Esophagus squamous epithelium (tissue), 5 donors: ENCODE results near the gene ANKRD6. TPM values are rescaled to one million over a fixed set of nuclear protein-coding genes. Genes with fewer than 3 reads are reported as not detected.

Source experiments
- DNase-seq: peaks from one replicate; lab custom pipeline; 2025; lab: John Stamatoyannopoulos, UW
- H3K27ac ChIP-seq, 4 donors: fragments of 200-600 bp; sonication (generic); one replicate each; pipeline ENCODE4 v1.5.1; 2016 to 2019; ENCODE audit warnings: mild to moderate bottlenecking in 1 of 4
- H3K27me3 ChIP-seq, 4 donors: fragments of 200-600 bp; sonication (generic); 1 replicate in 3 of 4; 2 replicates in 1 of 4; pipeline versions ENCODE4 v1.5.1 to v1.6.0; 2017 to 2021; ENCODE audit warnings: antibody characterized with exemption in 1 of 4
- H3K36me3 ChIP-seq, 3 donors: fragments of 200-600 bp; sonication (generic); one replicate each; pipeline ENCODE4 v1.5.1; 2016 to 2019
- H3K4me1 ChIP-seq, 3 donors: fragments of 200-600 bp; sonication (generic); one replicate each; pipeline ENCODE4 v1.5.1; 2017 to 2019
- H3K4me3 ChIP-seq, 4 donors: fragments of 200-600 bp; sonication (generic); 1 replicate in 3 of 4; 2 replicates in 1 of 4; pipeline ENCODE4 v1.5.1; 2016 to 2019; ENCODE audit warnings: mild to moderate bottlenecking in 2 of 4, moderate library complexity in 1 of 4
- H3K9me3 ChIP-seq, 3 donors: fragments of 200-600 bp; sonication (generic); one replicate each; pipeline ENCODE4 v1.5.1; 2016 to 2019
- POLR2A ChIP-seq, 4 donors: fragments of 450-650 bp; IDR thresholded peaks; one replicate each; pipeline ENCODE4 v1.6.1; 2017; ENCODE audit warnings: antibody characterized with exemption in 4 of 4, mild to moderate bottlenecking in 4 of 4, moderate library complexity in 3 of 4
- WGBS, 2 donors: methylation state at CpG; one replicate each; pipeline ENCODE4 v1.1.5; 2018; 5-methylcytosine and 5-hydroxymethylcytosine counted together
- intact Hi-C: fragments of 100-400 bp; cut with DNase I; formaldehyde crosslinking; loops from one replicate; pipeline ENCODE4 v1.15.0; 2022
- total RNA-seq, 4 donors: library from RNA; depleted of rRNA; stranded (reverse); fragments of >200 nt; gene quantifications; one replicate each; pipeline ENCODE4 v1.1.0, GENCODE V29; 2016
- TF ChIP-seq, protein P1 (sequence below), 6 experiments: fragments of 450-650 bp in 4 of 6; fragments of 200-600 bp in 2 of 6; sonication (generic) in 2 of 6; IDR thresholded peaks; one replicate each; pipeline ENCODE4 v1.5.1; 2016 to 2019; ENCODE audit warnings: antibody characterized with exemption in 6 of 6, mild to moderate bottlenecking in 4 of 6, moderate library complexity in 4 of 6
- donor health status: DM: yes; HTN: yes; CAD: no.

ANKRD6 gene
- total RNA-seq, 4 donors from 2014 or later: 5.8 to 12.0 (median 7.3) TPM

DNA sequence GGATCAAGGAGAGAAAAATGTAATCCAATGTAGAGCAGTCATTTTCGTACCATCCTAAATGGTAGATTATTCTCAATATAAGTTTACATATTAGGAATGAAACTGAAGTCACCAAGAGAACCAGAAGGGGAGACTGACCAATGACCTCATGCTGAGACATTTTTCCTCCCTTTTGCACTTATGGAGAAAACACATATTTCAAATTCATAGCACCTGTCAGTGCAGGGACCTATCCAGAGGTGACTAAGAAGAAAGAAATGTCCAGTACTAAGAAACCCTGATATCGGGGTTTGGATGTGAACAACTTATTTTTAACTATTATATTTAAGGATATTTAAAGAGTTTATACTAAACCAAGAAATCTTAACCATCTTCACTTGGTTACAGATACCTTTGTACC lies 222.2 kb downstream of the ANKRD6 start:
- Histone ChIP-seq H3K9me3 (no peaks in the 10 kb centered on the region), H3K4me1 (peaks cover 0 to 21% (median 0%) of the 10 kb centered on the region in 3 donors), H3K27me3 (no peaks in the 10 kb centered on the region), H3K27ac (no peak overlapping the region), H3K4me3 (no peak overlapping the region), H3K36me3 (peaks cover 0 to 98% (median 50%) of the 10 kb centered on the region in 3 donors)
- no peak for TF ChIP-seq POLR2A (IDR thresholded peaks at IDR 0.05)
- TF ChIP-seq, protein P1, sequence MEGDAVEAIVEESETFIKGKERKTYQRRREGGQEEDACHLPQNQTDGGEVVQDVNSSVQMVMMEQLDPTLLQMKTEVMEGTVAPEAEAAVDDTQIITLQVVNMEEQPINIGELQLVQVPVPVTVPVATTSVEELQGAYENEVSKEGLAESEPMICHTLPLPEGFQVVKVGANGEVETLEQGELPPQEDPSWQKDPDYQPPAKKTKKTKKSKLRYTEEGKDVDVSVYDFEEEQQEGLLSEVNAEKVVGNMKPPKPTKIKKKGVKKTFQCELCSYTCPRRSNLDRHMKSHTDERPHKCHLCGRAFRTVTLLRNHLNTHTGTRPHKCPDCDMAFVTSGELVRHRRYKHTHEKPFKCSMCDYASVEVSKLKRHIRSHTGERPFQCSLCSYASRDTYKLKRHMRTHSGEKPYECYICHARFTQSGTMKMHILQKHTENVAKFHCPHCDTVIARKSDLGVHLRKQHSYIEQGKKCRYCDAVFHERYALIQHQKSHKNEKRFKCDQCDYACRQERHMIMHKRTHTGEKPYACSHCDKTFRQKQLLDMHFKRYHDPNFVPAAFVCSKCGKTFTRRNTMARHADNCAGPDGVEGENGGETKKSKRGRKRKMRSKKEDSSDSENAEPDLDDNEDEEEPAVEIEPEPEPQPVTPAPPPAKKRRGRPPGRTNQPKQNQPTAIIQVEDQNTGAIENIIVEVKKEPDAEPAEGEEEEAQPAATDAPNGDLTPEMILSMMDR (IDR thresholded peaks at IDR 0.05): no peak
- intact Hi-C loops: no loop called here
- WGBS, 2 donors: 90 to 92% methylated on average over 2 of the region's 2 CpGs
- no peak for DNase-seq

GRCh38 chr6:89657445-89658158 lies 224.7 kb downstream of the ANKRD6 start:
- no peaks in the 10 kb centered on the region for H3K27me3 ChIP-seq
- DNase-seq: no peak
- no peaks in the 10 kb centered on the region for H3K9me3 ChIP-seq
- no peak overlapping the region for H3K4me3 ChIP-seq
- TF ChIP-seq, protein P1 (IDR thresholded peaks at IDR 0.05): no peak
- TF ChIP-seq POLR2A (IDR thresholded peaks at IDR 0.05): no peak
- H3K4me1 ChIP-seq: peaks cover 0 to 21% (median 0%) of the 10 kb centered on the region in 3 donors
- intact Hi-C loops: no loop called here
- H3K27ac ChIP-seq: no peak overlapping the region
- 56 to 69% methylated on average over 13 of the region's 13 CpGs for WGBS, 2 donors
- peaks cover 0 to 100% (median 55%) of the 10 kb centered on the region in 3 donors for H3K36me3 ChIP-seq

- intact Hi-C loops: no loop called here
- TF ChIP-seq POLR2A (IDR thresholded peaks at IDR 0.05): no peak
- TF ChIP-seq, protein P1 (IDR thresholded peaks at IDR 0.05): no peak
- WGBS, 2 donors: 91 to 92% methylated on average over 3 to 4 of the region's 4 CpGs
- Histone ChIP-seq H3K4me1 (peaks cover 0 to 21% (median 0%) of the 10 kb centered on the region in 3 donors), H3K27me3 (no peaks in the 10 kb centered on the region), H3K9me3 (no peaks in the 10 kb centered on the region), H3K36me3 (peaks cover 3 to 100% (median 42%) of the 10 kb centered on the region in 3 donors), H3K27ac (no peak overlapping the region), H3K4me3 (no peak overlapping the region)
- DNase-seq: no peak
Observed at GRCh38 chr6:89660981-89661380, 228.0 kb downstream of the ANKRD6 start.

- no peak for DNase-seq
- Histone ChIP-seq H3K27ac (no peak overlapping the region), H3K4me3 (no peak overlapping the region), H3K4me1 (peaks cover 0 to 21% (median 0%) of the 10 kb centered on the region in 3 donors), H3K27me3 (no peaks in the 10 kb centered on the region), H3K9me3 (no peaks in the 10 kb centered on the region), H3K36me3 (peaks cover 3 to 100% (median 37%) of the 10 kb centered on the region in 3 donors)
- TF ChIP-seq, protein P1 (IDR thresholded peaks at IDR 0.05): no peak
- TF ChIP-seq POLR2A (IDR thresholded peaks at IDR 0.05): no peak
- intact Hi-C loops: no loop called here
- WGBS, 2 donors: 85 to 88% methylated on average over 1 of the region's 1 CpG
Observed at GRCh38 chr6:89661559-89661958, 228.6 kb downstream of the ANKRD6 start.

DNA sequence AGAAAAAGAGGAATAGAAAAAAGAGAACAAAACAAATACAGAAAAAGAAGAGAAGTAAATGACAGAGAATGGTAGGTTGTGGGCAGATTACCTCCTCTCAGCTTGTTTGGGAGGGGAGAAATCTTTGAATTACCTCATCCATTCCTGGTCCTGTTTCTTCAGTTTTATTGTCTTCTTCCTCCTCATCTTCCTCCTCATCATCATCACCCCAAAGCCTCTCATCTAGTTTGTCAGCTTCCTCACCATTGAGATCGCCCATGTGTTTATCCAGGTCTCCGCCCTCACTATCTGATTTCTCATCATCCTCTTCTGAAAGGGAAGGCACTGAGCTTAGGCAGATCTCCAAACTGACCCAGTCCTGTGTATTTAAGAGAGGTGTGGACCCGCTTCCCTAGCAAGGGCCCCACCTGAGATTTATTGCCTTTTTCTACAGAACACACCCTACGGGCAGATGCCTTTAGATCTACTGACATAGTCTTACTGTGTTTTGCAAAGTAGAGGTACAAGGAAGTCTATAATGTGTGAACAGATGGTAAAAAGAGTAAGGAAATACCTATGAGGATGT lies 229.8 kb downstream of the ANKRD6 start:
- TF ChIP-seq, protein P1 (IDR thresholded peaks at IDR 0.05): no peak
- no peak for DNase-seq
- intact Hi-C loops: no loop called here
- Histone ChIP-seq H3K36me3 (peaks cover 3 to 100% (median 27%) of the 10 kb centered on the region in 3 donors), H3K4me3 (no peak overlapping the region), H3K27ac (no peak overlapping the region), H3K27me3 (no peaks in the 10 kb centered on the region), H3K9me3 (no peaks in the 10 kb centered on the region), H3K4me1 (peaks cover 0 to 9% (median 0%) of the 10 kb centered on the region in 3 donors)
- WGBS, 2 donors: 91 to 94% methylated on average over 4 of the region's 4 CpGs
